Loucy (cell line): ENCODE data around the gene SYAP1.

Experiments used
- H2AFZ ChIP-seq: fragments of 200-600 bp; sonication (generic); 2 replicates; pipeline ENCODE4 v1.6.0; 2016; ENCODE audit warnings: antibody characterized with exemption, mild to moderate bottlenecking, low read length, moderate library complexity
- H3F3A ChIP-seq: fragments of 200-600 bp; 2 replicates; pipeline ENCODE4 v1.6.0; 2016; ENCODE audit warnings: antibody characterized with exemption, low read depth, mild to moderate bottlenecking
- H3K27me3 ChIP-seq: fragments of 200-600 bp; sonication (generic); 2 replicates; pipeline ENCODE4 v1.6.1; 2014; ENCODE audit warnings: low read length, mild to moderate bottlenecking; ENCODE audit not compliant: insufficient read depth, poor library complexity, severe bottlenecking
- H3K36me3 ChIP-seq: fragments of 200-600 bp; sonication (generic); 2 replicates; pipeline ENCODE4 v1.6.1; 2016; ENCODE audit warnings: low read length; ENCODE audit not compliant: insufficient read depth
- H3K4me1 ChIP-seq: fragments of 200-600 bp; sonication (generic); 2 replicates; pipeline ENCODE4 v1.5.1; 2014; ENCODE audit warnings: low read length, mild to moderate bottlenecking; ENCODE audit not compliant: insufficient read depth, poor library complexity, severe bottlenecking
- H3K4me2 ChIP-seq: fragments of 200-600 bp; sonication (generic); 2 replicates; pipeline ENCODE4 v1.6.0; 2014; ENCODE audit warnings: antibody characterized with exemption, low read length, low read depth, mild to moderate bottlenecking; ENCODE audit not compliant: poor library complexity, severe bottlenecking
- H3K4me3 ChIP-seq: fragments of 200-600 bp; sonication (generic); 2 replicates; pipeline ENCODE4 v1.5.1; 2014; ENCODE audit warnings: low read length, mild to moderate bottlenecking, mixed read lengths; ENCODE audit not compliant: poor library complexity, severe bottlenecking
- H3K79me2 ChIP-seq: fragments of 200-600 bp; sonication (generic); 2 replicates; pipeline ENCODE4 v1.6.1; 2014; ENCODE audit warnings: low read length; ENCODE audit not compliant: insufficient read depth
- H3K9ac ChIP-seq: fragments of 200-600 bp; sonication (generic); 2 replicates; pipeline ENCODE4 v1.6.0; 2014; ENCODE audit warnings: mild to moderate bottlenecking, low read depth, low read length, moderate library complexity; ENCODE audit not compliant: poor library complexity, severe bottlenecking
- H3K9me2 ChIP-seq: fragments of 200-600 bp; sonication (generic); replicated peaks from 2 replicates; pipeline ENCODE4 v1.6.1; 2016; ENCODE audit warnings: low read depth, low read length, mixed read lengths
- H3K9me3 ChIP-seq: fragments of 200-600 bp; sonication (generic); 2 replicates; pipeline ENCODE4 v1.6.1; 2014; ENCODE audit warnings: mild to moderate bottlenecking, antibody characterized with exemption, low read length, low read depth; ENCODE audit not compliant: insufficient read depth
- H4K20me1 ChIP-seq: fragments of 200-600 bp; sonication (generic); 2 replicates; pipeline ENCODE4 v1.6.0; 2014; ENCODE audit warnings: antibody characterized with exemption, low read length, mild to moderate bottlenecking; ENCODE audit not compliant: insufficient read depth, poor library complexity, severe bottlenecking
- CTCF ChIP-seq: fragments of 200-600 bp; sonication (generic); conservative IDR thresholded peaks from 2 replicates; pipeline ENCODE4 v1.5.1; 2014; ENCODE audit warnings: mild to moderate bottlenecking, antibody characterized with exemption, low read length
- EZH2phosphoT487 ChIP-seq: fragments of 200-600 bp; IDR thresholded peaks from 2 replicates; pipeline ENCODE4 v1.6.1; 2018; ENCODE audit warnings: antibody characterized with exemption, mild to moderate bottlenecking, moderate library complexity, borderline replicate concordance

Gene SYAP1

GRCh38 chrX:16739574-16739973 is 20.2 kb downstream of the SYAP1 start:
- H3K9me2 ChIP-seq, result no peaks in the 10 kb centered on the region
- H3F3A ChIP-seq, result no peaks in the 10 kb centered on the region
- no peaks in the 10 kb centered on the region for H3K79me2 ChIP-seq
- no peak overlapping the region for H2AFZ ChIP-seq
- no peaks in the 10 kb centered on the region for H4K20me1 ChIP-seq
- no peak for TF ChIP-seq CTCF
- TF ChIP-seq EZH2phosphoT487, result no peak
- no peaks in the 10 kb centered on the region for H3K27me3 ChIP-seq
- no peaks in the 10 kb centered on the region for H3K4me1 ChIP-seq
- no peak overlapping the region for H3K4me3 ChIP-seq
- no peak overlapping the region for H3K9ac ChIP-seq
- no peak overlapping the region for H3K4me2 ChIP-seq
- H3K36me3 ChIP-seq, result peaks cover 28% of the 10 kb centered on the region; the same call in 1 of the 2 replicates
- no peaks in the 10 kb centered on the region for H3K9me3 ChIP-seq

DNA sequence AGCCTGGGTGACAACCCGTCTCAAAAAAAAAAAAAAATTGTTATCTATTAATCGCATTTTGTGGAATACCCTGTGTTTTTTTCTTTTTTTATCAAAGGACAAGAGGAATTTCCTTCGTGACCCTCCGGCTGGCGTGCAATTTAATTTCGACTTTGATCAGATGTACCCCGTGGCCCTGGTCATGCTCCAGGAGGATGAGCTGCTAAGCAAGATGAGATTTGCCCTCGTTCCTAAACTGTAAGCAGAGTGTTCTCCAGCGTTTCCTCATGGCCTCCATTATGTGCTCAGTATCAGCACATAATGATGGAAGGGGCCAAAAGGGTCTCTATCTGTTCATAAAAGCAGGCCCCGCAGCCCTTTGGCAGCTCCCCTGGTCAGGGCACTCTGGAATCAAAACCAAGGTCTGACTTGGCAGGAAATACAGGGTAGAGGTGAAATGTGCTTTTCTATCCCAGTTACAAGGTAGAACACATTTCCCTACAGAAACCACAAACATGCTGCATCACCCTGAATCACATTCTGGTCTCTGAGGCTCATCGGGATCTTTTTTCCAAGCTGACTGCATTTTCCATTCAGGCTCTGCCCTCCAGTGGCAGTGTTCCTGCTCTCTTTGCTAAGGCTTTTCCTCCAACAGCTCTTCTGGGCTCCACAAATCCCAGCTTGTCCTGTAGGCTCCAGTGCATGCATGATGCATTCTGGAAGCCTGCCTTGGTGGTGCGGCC is 24.4 kb downstream of the SYAP1 start:
- Histone ChIP-seq H3K36me3 (peaks cover 11% of the 10 kb centered on the region; the same call in 1 of the 2 replicates), H3K9ac (no peak overlapping the region), H3K27me3 (no peaks in the 10 kb centered on the region), H4K20me1 (no peaks in the 10 kb centered on the region), H3F3A (no peaks in the 10 kb centered on the region), H3K9me2 (no peaks in the 10 kb centered on the region), H3K4me3 (no peak overlapping the region), H2AFZ (no peak overlapping the region), H3K79me2 (no peaks in the 10 kb centered on the region), H3K4me2 (no peak overlapping the region), H3K9me3 (no peaks in the 10 kb centered on the region), H3K4me1 (no peaks in the 10 kb centered on the region)
- TF ChIP-seq CTCF, result no peak
- no peak for TF ChIP-seq EZH2phosphoT487

GRCh38 chrX:16745102-16745501 is 25.7 kb downstream of the SYAP1 start:
- Histone ChIP-seq H3K79me2 (no peaks in the 10 kb centered on the region), H3K4me3 (no peak overlapping the region), H3K9me3 (no peaks in the 10 kb centered on the region), H4K20me1 (no peaks in the 10 kb centered on the region), H3K27me3 (no peaks in the 10 kb centered on the region), H3F3A (no peaks in the 10 kb centered on the region), H3K36me3 (peaks cover 11% of the 10 kb centered on the region; the same call in 1 of the 2 replicates), H3K4me1 (no peaks in the 10 kb centered on the region), H2AFZ (no peak overlapping the region), H3K9ac (no peak overlapping the region), H3K9me2 (no peaks in the 10 kb centered on the region), H3K4me2 (no peak overlapping the region)
- TF ChIP-seq CTCF, result no peak
- TF ChIP-seq EZH2phosphoT487, result no peak
